ENCODE results near the gene ADO. TPM values are rescaled to one million over a fixed set of nuclear protein-coding genes. Genes with fewer than 3 reads are reported as not detected.

Gene ADO
- total RNA-seq, 1 experiment from 2014 or later, result 29.3 TPM

DNA sequence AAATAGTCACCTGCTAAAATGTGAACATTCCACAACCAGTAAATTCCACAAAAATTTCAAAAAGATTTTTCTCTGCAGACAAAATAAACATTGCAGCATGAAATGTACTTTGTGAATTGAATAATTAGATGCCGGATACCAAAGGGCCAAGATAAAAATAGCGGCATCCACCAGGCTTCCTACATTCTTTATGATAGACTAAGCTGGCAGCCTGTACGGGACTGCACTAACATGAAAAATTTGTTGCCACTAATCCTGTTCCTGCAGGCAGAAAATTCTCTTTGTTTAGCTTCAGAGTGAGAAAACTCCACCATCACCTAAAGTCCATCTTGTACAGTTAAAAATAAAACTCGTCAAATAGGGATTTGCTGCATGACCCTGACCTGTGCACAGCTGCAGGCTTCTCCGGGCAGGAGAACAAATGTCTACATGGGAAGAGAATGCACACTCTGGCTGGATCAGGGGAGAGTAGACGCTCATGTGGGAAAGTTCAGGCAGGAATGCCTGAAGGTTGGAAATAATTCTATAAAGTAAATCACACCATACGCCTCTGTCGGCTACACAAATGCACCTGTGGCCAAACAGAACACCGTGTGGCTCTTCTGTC is 15.6 kb upstream of the ADO start:
- ATAC-seq, result no peak
- Mint-ChIP-seq H3K9me3 (peaks cover 34% of the 10 kb centered on the region), H3K4me3 (no peak overlapping the region), H3K27me3 (ENCODE audit: low read depth) (no peaks in the 10 kb centered on the region; the same call in 1 of the 2 replicates), H3K27ac (no peak overlapping the region), H3K36me3 (peaks cover 17% of the 10 kb centered on the region), H3K4me1 (0 out of 2 replicates have a peak, but pooled peaks cover 6% of the 10 kb centered on the region)
- POLR2A ChIA-PET, result no interaction called here
- DNase-seq (ENCODE audit: low spot score), result no peak
- CTCF ChIA-PET, result interaction anchor here (1.3 kb wide), 1 partner anchor 29 kb away, joined by 3 read pairs; no protein-coding TSS in a partner anchor
- TF ChIP-seq FOXJ3 (CRISPR knock-in tag; IDR thresholded peaks at IDR 0.05; ENCODE audit: borderline replicate concordance), result no peak
- TF ChIP-seq FOXP1 (CRISPR knock-in tag; IDR thresholded peaks at IDR 0.05; ENCODE audit: borderline replicate concordance), result no peak
- TF ChIP-seq SP1 (CRISPR knock-in tag; conservative IDR thresholded peaks at IDR 0.05), result no peak

DNA sequence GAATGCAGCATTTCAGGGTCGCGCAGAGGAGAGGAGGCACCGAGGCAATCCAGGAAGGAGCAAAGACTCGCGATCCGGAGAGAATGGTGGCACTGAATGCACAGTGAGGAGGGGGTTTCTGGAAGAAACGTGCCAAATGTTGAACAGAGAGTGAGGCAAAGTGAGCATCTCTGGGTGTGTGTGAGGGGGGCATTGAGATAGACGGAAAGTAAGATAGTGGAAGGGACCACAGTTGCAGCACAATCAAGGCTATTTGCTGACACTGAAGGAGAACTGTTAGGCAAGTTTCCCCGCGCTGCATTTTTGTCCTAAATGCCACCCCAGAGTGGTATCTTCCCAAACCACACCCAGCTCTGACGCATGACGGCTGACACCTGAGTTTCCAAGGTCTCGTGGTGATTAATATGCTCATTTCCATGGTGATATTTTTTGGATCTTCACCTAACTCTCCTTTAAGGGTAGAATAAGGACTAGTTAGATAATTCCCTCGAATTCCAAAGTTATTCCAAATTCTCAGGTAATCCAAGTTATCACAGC is 14.4 kb upstream of the ADO start:
- H3K9me3 Mint-ChIP-seq, result peaks cover 25% of the 10 kb centered on the region
- CTCF ChIA-PET, result interaction anchor here (1.3 kb wide), 1 partner anchor 28 kb away, joined by 3 read pairs; no protein-coding TSS in a partner anchor
- no peak overlapping the region for H3K27ac Mint-ChIP-seq
- DNase-seq (ENCODE audit: low spot score), result no peak
- no peaks in the 10 kb centered on the region; the same call in 1 of the 2 replicates for H3K27me3 Mint-ChIP-seq (ENCODE audit: low read depth)
- ATAC-seq, result no peak
- TF ChIP-seq ETV6 (CRISPR knock-in tag; IDR thresholded peaks at IDR 0.05), result no peak
- TF ChIP-seq, protein P1, sequence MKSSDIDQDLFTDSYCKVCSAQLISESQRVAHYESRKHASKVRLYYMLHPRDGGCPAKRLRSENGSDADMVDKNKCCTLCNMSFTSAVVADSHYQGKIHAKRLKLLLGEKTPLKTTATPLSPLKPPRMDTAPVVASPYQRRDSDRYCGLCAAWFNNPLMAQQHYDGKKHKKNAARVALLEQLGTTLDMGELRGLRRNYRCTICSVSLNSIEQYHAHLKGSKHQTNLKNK (CRISPR knock-in tag; IDR thresholded peaks at IDR 0.05), result no peak
- TF ChIP-seq, protein P2, sequence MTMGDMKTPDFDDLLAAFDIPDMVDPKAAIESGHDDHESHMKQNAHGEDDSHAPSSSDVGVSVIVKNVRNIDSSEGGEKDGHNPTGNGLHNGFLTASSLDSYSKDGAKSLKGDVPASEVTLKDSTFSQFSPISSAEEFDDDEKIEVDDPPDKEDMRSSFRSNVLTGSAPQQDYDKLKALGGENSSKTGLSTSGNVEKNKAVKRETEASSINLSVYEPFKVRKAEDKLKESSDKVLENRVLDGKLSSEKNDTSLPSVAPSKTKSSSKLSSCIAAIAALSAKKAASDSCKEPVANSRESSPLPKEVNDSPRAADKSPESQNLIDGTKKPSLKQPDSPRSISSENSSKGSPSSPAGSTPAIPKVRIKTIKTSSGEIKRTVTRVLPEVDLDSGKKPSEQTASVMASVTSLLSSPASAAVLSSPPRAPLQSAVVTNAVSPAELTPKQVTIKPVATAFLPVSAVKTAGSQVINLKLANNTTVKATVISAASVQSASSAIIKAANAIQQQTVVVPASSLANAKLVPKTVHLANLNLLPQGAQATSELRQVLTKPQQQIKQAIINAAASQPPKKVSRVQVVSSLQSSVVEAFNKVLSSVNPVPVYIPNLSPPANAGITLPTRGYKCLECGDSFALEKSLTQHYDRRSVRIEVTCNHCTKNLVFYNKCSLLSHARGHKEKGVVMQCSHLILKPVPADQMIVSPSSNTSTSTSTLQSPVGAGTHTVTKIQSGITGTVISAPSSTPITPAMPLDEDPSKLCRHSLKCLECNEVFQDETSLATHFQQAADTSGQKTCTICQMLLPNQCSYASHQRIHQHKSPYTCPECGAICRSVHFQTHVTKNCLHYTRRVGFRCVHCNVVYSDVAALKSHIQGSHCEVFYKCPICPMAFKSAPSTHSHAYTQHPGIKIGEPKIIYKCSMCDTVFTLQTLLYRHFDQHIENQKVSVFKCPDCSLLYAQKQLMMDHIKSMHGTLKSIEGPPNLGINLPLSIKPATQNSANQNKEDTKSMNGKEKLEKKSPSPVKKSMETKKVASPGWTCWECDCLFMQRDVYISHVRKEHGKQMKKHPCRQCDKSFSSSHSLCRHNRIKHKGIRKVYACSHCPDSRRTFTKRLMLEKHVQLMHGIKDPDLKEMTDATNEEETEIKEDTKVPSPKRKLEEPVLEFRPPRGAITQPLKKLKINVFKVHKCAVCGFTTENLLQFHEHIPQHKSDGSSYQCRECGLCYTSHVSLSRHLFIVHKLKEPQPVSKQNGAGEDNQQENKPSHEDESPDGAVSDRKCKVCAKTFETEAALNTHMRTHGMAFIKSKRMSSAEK (CRISPR knock-in tag; IDR thresholded peaks at IDR 0.05; ENCODE audit: borderline replicate concordance), result no peak
- TF ChIP-seq, protein P3, sequence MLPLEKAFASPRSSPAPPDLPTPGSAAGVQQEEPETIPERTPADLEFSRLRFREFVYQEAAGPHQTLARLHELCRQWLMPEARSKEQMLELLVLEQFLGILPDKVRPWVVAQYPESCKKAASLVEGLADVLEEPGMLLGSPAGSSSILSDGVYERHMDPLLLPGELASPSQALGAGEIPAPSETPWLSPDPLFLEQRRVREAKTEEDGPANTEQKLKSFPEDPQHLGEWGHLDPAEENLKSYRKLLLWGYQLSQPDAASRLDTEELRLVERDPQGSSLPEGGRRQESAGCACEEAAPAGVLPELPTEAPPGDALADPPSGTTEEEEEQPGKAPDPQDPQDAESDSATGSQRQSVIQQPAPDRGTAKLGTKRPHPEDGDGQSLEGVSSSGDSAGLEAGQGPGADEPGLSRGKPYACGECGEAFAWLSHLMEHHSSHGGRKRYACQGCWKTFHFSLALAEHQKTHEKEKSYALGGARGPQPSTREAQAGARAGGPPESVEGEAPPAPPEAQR (CRISPR knock-in tag; IDR thresholded peaks at IDR 0.05), result no peak
- no peak for TF ChIP-seq ZNF423 (CRISPR knock-in tag; IDR thresholded peaks at IDR 0.05)
- TF ChIP-seq JAZF1 (CRISPR knock-in tag; IDR thresholded peaks at IDR 0.05), result no peak
- TF ChIP-seq TEAD4 (CRISPR knock-in tag; IDR thresholded peaks at IDR 0.05), result no peak
- no peak for TF ChIP-seq NR2C2 (CRISPR knock-in tag; IDR thresholded peaks at IDR 0.05)
- no peak for TF ChIP-seq STAT6 (CRISPR knock-in tag; conservative IDR thresholded peaks at IDR 0.05; ENCODE audit: low read depth)
- TF ChIP-seq, protein P4, sequence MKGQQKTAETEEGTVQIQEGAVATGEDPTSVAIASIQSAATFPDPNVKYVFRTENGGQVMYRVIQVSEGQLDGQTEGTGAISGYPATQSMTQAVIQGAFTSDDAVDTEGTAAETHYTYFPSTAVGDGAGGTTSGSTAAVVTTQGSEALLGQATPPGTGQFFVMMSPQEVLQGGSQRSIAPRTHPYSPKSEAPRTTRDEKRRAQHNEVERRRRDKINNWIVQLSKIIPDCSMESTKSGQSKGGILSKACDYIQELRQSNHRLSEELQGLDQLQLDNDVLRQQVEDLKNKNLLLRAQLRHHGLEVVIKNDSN (CRISPR knock-in tag; IDR thresholded peaks at IDR 0.05), result no peak
- no peak for TF ChIP-seq SMAD4 (CRISPR knock-in tag; IDR thresholded peaks at IDR 0.05)
- TF ChIP-seq FOXJ3 (CRISPR knock-in tag; IDR thresholded peaks at IDR 0.05; ENCODE audit: borderline replicate concordance), result no peak
- TF ChIP-seq GRHL2 (CRISPR knock-in tag; IDR thresholded peaks at IDR 0.05; ENCODE audit: insufficient replicate concordance, severe bottlenecking), result no peak
- no peak for TF ChIP-seq ZNF317 (CRISPR knock-in tag; IDR thresholded peaks at IDR 0.05; ENCODE audit: borderline replicate concordance, low read depth)
- TF ChIP-seq, protein P5, sequence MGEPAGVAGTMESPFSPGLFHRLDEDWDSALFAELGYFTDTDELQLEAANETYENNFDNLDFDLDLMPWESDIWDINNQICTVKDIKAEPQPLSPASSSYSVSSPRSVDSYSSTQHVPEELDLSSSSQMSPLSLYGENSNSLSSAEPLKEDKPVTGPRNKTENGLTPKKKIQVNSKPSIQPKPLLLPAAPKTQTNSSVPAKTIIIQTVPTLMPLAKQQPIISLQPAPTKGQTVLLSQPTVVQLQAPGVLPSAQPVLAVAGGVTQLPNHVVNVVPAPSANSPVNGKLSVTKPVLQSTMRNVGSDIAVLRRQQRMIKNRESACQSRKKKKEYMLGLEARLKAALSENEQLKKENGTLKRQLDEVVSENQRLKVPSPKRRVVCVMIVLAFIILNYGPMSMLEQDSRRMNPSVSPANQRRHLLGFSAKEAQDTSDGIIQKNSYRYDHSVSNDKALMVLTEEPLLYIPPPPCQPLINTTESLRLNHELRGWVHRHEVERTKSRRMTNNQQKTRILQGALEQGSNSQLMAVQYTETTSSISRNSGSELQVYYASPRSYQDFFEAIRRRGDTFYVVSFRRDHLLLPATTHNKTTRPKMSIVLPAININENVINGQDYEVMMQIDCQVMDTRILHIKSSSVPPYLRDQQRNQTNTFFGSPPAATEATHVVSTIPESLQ (CRISPR knock-in tag; IDR thresholded peaks at IDR 0.05), result no peak
- TF ChIP-seq EMX1 (CRISPR knock-in tag; IDR thresholded peaks at IDR 0.05), result no peak
- TF ChIP-seq ATF1 (CRISPR knock-in tag; IDR thresholded peaks at IDR 0.05), result no peak
- TF ChIP-seq ZNF416 (CRISPR knock-in tag; IDR thresholded peaks at IDR 0.05), result no peak
- H3K4me3 Mint-ChIP-seq, result no peak overlapping the region
- H3K36me3 Mint-ChIP-seq, result peaks cover 10% of the 10 kb centered on the region
- POLR2A ChIA-PET, result no interaction called here
- H3K4me1 Mint-ChIP-seq, result 0 out of 2 replicates have a peak, but pooled peaks cover 6% of the 10 kb centered on the region

Data from WTC11 (cell line).